IPS DF 6.9 (cell line): ENCODE data around the gene PDXP.

Experiments
- DNase-seq: peaks from one replicate; pipeline ENCODE4 v3.0.0-alpha.2; 2013; ENCODE audit warnings: low read depth, low spot score
- H3K27ac ChIP-seq: one replicate; pipeline ENCODE4 v1.5.1; 2013; ENCODE audit warnings: low read length, control low read depth
- H3K27me3 ChIP-seq: 2 replicates; pipeline ENCODE4 v1.6.1; 2013; ENCODE audit warnings: mild to moderate bottlenecking, low read length; ENCODE audit not compliant: control insufficient read depth, insufficient read depth
- H3K36me3 ChIP-seq: 2 replicates; pipeline ENCODE4 v1.6.1; 2013; ENCODE audit warnings: low read length; ENCODE audit not compliant: control insufficient read depth, insufficient read depth
- H3K4me1 ChIP-seq: 2 replicates; pipeline ENCODE4 v1.6.1; 2013; ENCODE audit warnings: low read length; ENCODE audit not compliant: control insufficient read depth, insufficient read depth
- H3K4me3 ChIP-seq: 2 replicates; pipeline ENCODE4 v1.5.1; 2013; ENCODE audit warnings: mild to moderate bottlenecking, low read length
- H3K9me3 ChIP-seq: 2 replicates; pipeline ENCODE4 v1.6.1; 2013; ENCODE audit warnings: low read length, inconsistent platforms; ENCODE audit not compliant: control insufficient read depth, insufficient read depth
- WGBS: extraction: QIAGEN DNeasy Blood & Tissue Kit; methylation state at CpG from one replicate; pipeline ENCODE4 v1.1.7; 2013; ENCODE audit warnings: mixed read lengths, missing lambda C conversion rate; ENCODE audit not compliant: insufficient read length, insufficient coverage; 5-methylcytosine and 5-hydroxymethylcytosine counted together

The PDXP gene

GRCh38 chr22:37628830-37629229 is 29.7 kb upstream of the PDXP start:
- WGBS = no CpG with 5 or more reads among the region's 8 CpGs
- Histone ChIP-seq H3K27ac (no peak overlapping the region), H3K36me3 (peaks cover 5% of the 10 kb centered on the region)

GRCh38 chr22:37629928-37630327 is 28.6 kb upstream of the PDXP start:
- Histone ChIP-seq H3K27me3 (no peaks in the 10 kb centered on the region), H3K4me3 (no peak overlapping the region), H3K27ac (no peak overlapping the region), H3K9me3 (no peaks in the 10 kb centered on the region), H3K4me1 (peaks cover 10% of the 10 kb centered on the region; the same call in 1 of the 2 replicates), H3K36me3 (peaks cover 5% of the 10 kb centered on the region)
- no CpG with 5 or more reads among the region's 10 CpGs for WGBS
- DNase-seq = no peak

More at GRCh38 chr22:37628830-37629229, 29.7 kb upstream of the PDXP start:
- Histone ChIP-seq H3K9me3 (no peaks in the 10 kb centered on the region), H3K4me1 (peaks cover 6% of the 10 kb centered on the region; the same call in 1 of the 2 replicates), H3K27me3 (no peaks in the 10 kb centered on the region), H3K4me3 (no peak overlapping the region)
- DNase-seq = no peak

- no peaks in the 10 kb centered on the region for H3K27me3 ChIP-seq
- no CpG with 5 or more reads among the region's 9 CpGs for WGBS
- no peaks in the 10 kb centered on the region; the same call in 1 of the 2 replicates for H3K36me3 ChIP-seq
- no peak overlapping the region for H3K27ac ChIP-seq
- no peak overlapping the region for H3K4me3 ChIP-seq
- H3K9me3 ChIP-seq = no peaks in the 10 kb centered on the region
- DNase-seq = no peak
- peaks cover 10% of the 10 kb centered on the region; the same call in 1 of the 2 replicates for H3K4me1 ChIP-seq
Measured at GRCh38 chr22:37630839-37631435, 27.6 kb upstream of the PDXP start.

- no CpG with 5 or more reads among the region's 19 CpGs for WGBS
- Histone ChIP-seq H3K4me1 (peaks cover 10% of the 10 kb centered on the region; the same call in 1 of the 2 replicates), H3K36me3 (no peaks in the 10 kb centered on the region; the same call in 1 of the 2 replicates), H3K4me3 (no peak overlapping the region), H3K9me3 (no peaks in the 10 kb centered on the region), H3K27me3 (no peaks in the 10 kb centered on the region), H3K27ac (no peak overlapping the region)
- DNase-seq = no peak
Measured at GRCh38 chr22:37631448-37632173, 26.9 kb upstream of the PDXP start.

GRCh38 chr22:37632174-37633088 is 26.1 kb upstream of the PDXP start:
- H3K9me3 ChIP-seq = no peaks in the 10 kb centered on the region
- WGBS = no CpG with 5 or more reads among the region's 14 CpGs
- H3K4me3 ChIP-seq = no peak overlapping the region
- DNase-seq = no peak
- H3K36me3 ChIP-seq = no peaks in the 10 kb centered on the region; the same call in 1 of the 2 replicates
- H3K27ac ChIP-seq = no peak overlapping the region
- no peaks in the 10 kb centered on the region for H3K27me3 ChIP-seq
- H3K4me1 ChIP-seq = peaks cover 10% of the 10 kb centered on the region; the same call in 1 of the 2 replicates

- no peak for DNase-seq
Measured at GRCh38 chr22:37633089-37633624, 25.4 kb upstream of the PDXP start.

GRCh38 chr22:37633625-37634416 is 24.7 kb upstream of the PDXP start:
- WGBS = no CpG with 5 or more reads among the region's 24 CpGs
- Histone ChIP-seq H3K27ac (no peak overlapping the region), H3K9me3 (no peaks in the 10 kb centered on the region), H3K36me3 (no peaks in the 10 kb centered on the region; the same call in 1 of the 2 replicates), H3K4me1 (peaks cover 8% of the 10 kb centered on the region; the same call in 1 of the 2 replicates), H3K4me3 (no peak overlapping the region), H3K27me3 (no peaks in the 10 kb centered on the region)
- DNase-seq = no peak

More at GRCh38 chr22:37633089-37633624, 25.4 kb upstream of the PDXP start:
- no peak overlapping the region for H3K27ac ChIP-seq
- H3K9me3 ChIP-seq = no peaks in the 10 kb centered on the region
- no peaks in the 10 kb centered on the region for H3K27me3 ChIP-seq
- H3K4me1 ChIP-seq = peaks cover 8% of the 10 kb centered on the region; the same call in 1 of the 2 replicates
- WGBS = no CpG with 5 or more reads among the region's 11 CpGs
- no peak overlapping the region for H3K4me3 ChIP-seq
- H3K36me3 ChIP-seq = no peaks in the 10 kb centered on the region; the same call in 1 of the 2 replicates

GRCh38 chr22:37634417-37634924 is 24.1 kb upstream of the PDXP start:
- H3K4me3 ChIP-seq = no peak overlapping the region
- no peaks in the 10 kb centered on the region; the same call in 1 of the 2 replicates for H3K36me3 ChIP-seq
- no CpG with 5 or more reads among the region's 8 CpGs for WGBS
- no peak for DNase-seq
- H3K27me3 ChIP-seq = no peaks in the 10 kb centered on the region
- H3K27ac ChIP-seq = no peak overlapping the region
- no peaks in the 10 kb centered on the region for H3K9me3 ChIP-seq
- H3K4me1 ChIP-seq = peaks cover 8% of the 10 kb centered on the region; the same call in 1 of the 2 replicates

- DNase-seq = no peak
- H3K27ac ChIP-seq = no peak overlapping the region
- no CpG with 5 or more reads among the region's 7 CpGs for WGBS
- H3K4me1 ChIP-seq = peaks cover 8% of the 10 kb centered on the region; the same call in 1 of the 2 replicates
- no peaks in the 10 kb centered on the region for H3K9me3 ChIP-seq
- H3K36me3 ChIP-seq = no peaks in the 10 kb centered on the region; the same call in 1 of the 2 replicates
- H3K4me3 ChIP-seq = no peak overlapping the region
- no peaks in the 10 kb centered on the region for H3K27me3 ChIP-seq
Measured at GRCh38 chr22:37635157-37635556, 23.4 kb upstream of the PDXP start.
